Endothelial cell of umbilical vein (primary cell): ENCODE measurements around the gene NELFB. TPM values are rescaled to one million over a fixed set of nuclear protein-coding genes. Genes with fewer than 3 reads are reported as not detected.
A peak's percentile ranks its signal among the peaks of the same experiment; 100 is the strongest.

Source experiments
- BruUV-seq: library from RNA; stranded (reverse); fragments of 400-500 nt; replicated peaks from 2 replicates; lab custom pipeline; 2021; lab: Mats Ljungman, UMichigan
- CTCF ChIA-PET: fragments of 300-600, 350-600 bp; sonication (Branson Sonifier 250); formaldehyde crosslinking; loops from one replicate; lab custom pipeline; 2021; ENCODE audit warnings: antibody characterized with exemption, inconsistent platforms; lab: Charles Lee
- POLR2A ChIA-PET: fragments of 300-600, 350-600 bp; sonication (Branson Sonifier 250); formaldehyde crosslinking; loops from one replicate; lab custom pipeline; 2021; ENCODE audit warnings: antibody characterized with exemption, inconsistent platforms; lab: Charles Lee
- DNase-seq: peaks from one replicate; pipeline ENCODE4 v3.0.0-alpha.2; 2011; ENCODE audit warnings: low read depth, low spot score
- FAIRE-seq: peaks from 2 replicates; lab custom pipeline; 2011; peaks lifted over from hg19 to GRCh38; lab: Jason Lieb, UNC
- H2AFZ ChIP-seq: 2 replicates; pipeline ENCODE4 v1.6.0; 2012; ENCODE audit warnings: low read depth, low read length, control low read depth, inconsistent platforms
- H3K27ac ChIP-seq: 2 replicates; pipeline ENCODE4 v1.5.1; 2011; ENCODE audit warnings: low read depth, mild to moderate bottlenecking, control low read depth, low read length, moderate library complexity; ENCODE audit not compliant: insufficient read depth
- H3K27me3 ChIP-seq, 2 experiments: 2 replicates each; pipeline versions ENCODE4 v1.6.0 to v1.6.1; 2011; ENCODE audit warnings: low read length in 2 of 2, mixed read lengths in 1 of 2; ENCODE audit not compliant: control insufficient read depth in 2 of 2, insufficient read depth in 2 of 2
- H3K36me3 ChIP-seq, 2 experiments: 2 replicates in 1 of 2; 3 replicates in 1 of 2; pipeline ENCODE4 v1.5.1; 2011; ENCODE audit warnings: low read length in 2 of 2, mild to moderate bottlenecking in 1 of 2, moderate library complexity in 1 of 2; ENCODE audit not compliant: control insufficient read depth in 2 of 2, insufficient read depth in 2 of 2; ENCODE audit errors: extremely low read depth in 1 of 2
- H3K4me1 ChIP-seq: 3 replicates; pipeline ENCODE4 v1.5.1; 2011; ENCODE audit warnings: mild to moderate bottlenecking, low read length; ENCODE audit not compliant: control insufficient read depth, insufficient read depth; ENCODE audit errors: extremely low read depth
- H3K4me2 ChIP-seq: 2 replicates; pipeline ENCODE4 v1.6.1; 2011; ENCODE audit warnings: low read length, control low read depth, mixed read lengths; ENCODE audit not compliant: insufficient read depth
- H3K4me3 ChIP-seq, 3 experiments: fragments of 200-600 bp in 1 of 3; sonication (generic), shearing (Covaris generic) in 1 of 3; replicated peaks in 1 of 3; 2 replicates each; pipeline ENCODE4 v1.5.1; 2011 to 2016; ENCODE audit warnings: control low read depth in 3 of 3, low read length in 3 of 3, mild to moderate bottlenecking in 2 of 3, inconsistent platforms in 1 of 3, low read depth in 1 of 3, moderate library complexity in 1 of 3; ENCODE audit not compliant: insufficient read depth in 1 of 3
- H3K79me2 ChIP-seq: 2 replicates; pipeline ENCODE4 v1.6.0; 2012; ENCODE audit warnings: low read length, inconsistent platforms; ENCODE audit not compliant: control insufficient read depth, insufficient read depth
- H3K9ac ChIP-seq: replicated peaks from 2 replicates; pipeline ENCODE3; 2011; ENCODE audit warnings: low read length, control low read depth; ENCODE audit not compliant: insufficient read depth; ENCODE audit errors: extremely low read depth
- H3K9me1 ChIP-seq: replicated peaks from 3 replicates; pipeline ENCODE4 v1.6.0; 2011; ENCODE audit warnings: mild to moderate bottlenecking, low read length; ENCODE audit not compliant: control insufficient read depth, insufficient read depth; ENCODE audit errors: extremely low read depth
- H3K9me3 ChIP-seq: replicated peaks from 2 replicates; pipeline ENCODE4 v1.5.1; 2012; ENCODE audit warnings: low read length, inconsistent platforms; ENCODE audit not compliant: control insufficient read depth, insufficient read depth
- H4K20me1 ChIP-seq: replicated peaks from 2 replicates; pipeline ENCODE3; 2011; ENCODE audit warnings: mild to moderate bottlenecking, low read length; ENCODE audit not compliant: control insufficient read depth, insufficient read depth; ENCODE audit errors: extremely low read depth
- EZH2 ChIP-seq: IDR thresholded peaks from 2 replicates; pipeline ENCODE4 v1.6.1; 2012; ENCODE audit warnings: borderline replicate concordance, low read depth, mild to moderate bottlenecking, moderate library complexity, low read length, inconsistent platforms; ENCODE audit not compliant: severe bottlenecking
- FOS ChIP-seq: IDR thresholded peaks from 2 replicates; pipeline ENCODE4 v1.6.1; 2011; ENCODE audit warnings: mild to moderate bottlenecking, low read length, moderate library complexity, borderline replicate concordance; ENCODE audit not compliant: insufficient read depth
- JUN ChIP-seq: IDR thresholded peaks from 2 replicates; pipeline ENCODE4 v1.6.1; 2011; ENCODE audit warnings: borderline replicate concordance, low read depth; ENCODE audit not compliant: insufficient read length, insufficient read depth
- MYC ChIP-seq: IDR thresholded peaks from one replicate; pipeline ENCODE4 v1.6.1; 2011; ENCODE audit warnings: mild to moderate bottlenecking, low read depth, low read length
- POLR2A ChIP-seq: IDR thresholded peaks from 2 replicates; pipeline ENCODE4 v1.6.1; 2012; ENCODE audit warnings: low read depth, mild to moderate bottlenecking, control low read depth, low read length
- POLR2AphosphoS5 ChIP-seq: IDR thresholded peaks from 2 replicates; pipeline ENCODE4 v1.6.1; 2012; ENCODE audit warnings: low read depth, mild to moderate bottlenecking, control low read depth, low read length, moderate library complexity; ENCODE audit not compliant: insufficient read depth
- dilution Hi-C: fragments of 300-500 bp; cut with MboI; formaldehyde crosslinking; loops from one replicate; pipeline ENCODE4 v1.15.0; 2019; ENCODE audit warnings: low sequenced_read_pairs; ENCODE audit not compliant: extremely low pct_ligation_motif_present
- intact Hi-C: fragments of 100-400 bp; cut with micrococcal nuclease; formaldehyde crosslinking; loops from one replicate; pipeline ENCODE4 v1.10.0; 2022
- polyA plus RNA-seq, 4 experiments: library from polyadenylated mRNA; depleted of rRNA in 3 of 4; stranded (reverse) in 3 of 4; unstranded in 1 of 4; fragments of >200 nt; gene quantifications; 2 replicates each; pipeline versions ENCODE4 v1.2.1 to v1.2.3, GENCODE V29; 2011 to 2012; ENCODE audit warnings: missing spikeins in 1 of 4
- total RNA-seq: library from RNA; stranded (reverse); gene quantifications from 2 replicates; pipeline ENCODE4 v1.2.3, GENCODE V29; 2021
- TF ChIP-seq, protein P1 (sequence below), 2 donors: IDR thresholded peaks; 1 replicate in 1 of 2; 2 replicates in 1 of 2; pipeline ENCODE4 v1.5.1; 2011; ENCODE audit warnings: low read length in 2 of 2, mild to moderate bottlenecking in 2 of 2, moderate library complexity in 2 of 2, control low read depth in 1 of 2, inconsistent platforms in 1 of 2, low read depth in 1 of 2; ENCODE audit not compliant: insufficient read depth in 1 of 2; ENCODE audit errors: extremely low read depth in 1 of 2
- TF ChIP-seq, protein P2 (sequence below): IDR thresholded peaks from 2 replicates; pipeline ENCODE4 v1.6.1; 2011; ENCODE audit not compliant: insufficient read depth, insufficient read length

Gene NELFB
- total and polyA plus RNA-seq, 2 donors (not counting 3 experiments of a cell fraction or from before 2014, with no cell fraction given) = 62.3 to 76.1 TPM

DNA sequence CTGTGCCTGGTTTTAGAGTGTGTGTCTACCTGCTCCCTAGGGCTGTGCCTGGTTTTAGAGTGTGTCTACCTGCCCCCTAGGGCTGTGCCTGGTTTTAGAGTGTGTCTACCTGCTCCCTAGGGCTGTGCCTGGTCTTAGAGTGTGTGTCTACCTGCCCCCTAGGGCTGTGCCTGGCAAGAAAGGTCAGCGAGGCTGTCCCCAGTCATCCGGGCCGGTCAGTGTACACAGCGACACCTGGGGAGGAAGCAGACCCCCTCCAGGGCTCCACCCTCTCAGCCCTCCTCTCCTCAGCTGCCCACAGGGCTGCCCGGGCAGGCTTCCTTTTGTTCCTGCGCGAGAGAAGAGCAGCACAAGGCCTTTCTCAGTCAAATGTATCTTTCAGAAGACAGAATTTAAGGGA is 42.8 kb downstream of the NELFB start:
- ChIA-PET POLR2A (interaction anchor here (1.5 kb wide), 1 partner anchor 57 kb away, joined by 3 read pairs; the partner anchor contains the start of gene TUBB4B), CTCF (interaction anchor here (1.1 to 2.8 kb wide), 6 partner anchors 11 to 269 kb away, joined by 3 to 20 read pairs (median 4); partner anchors contain the start of genes EXD3 and NOXA1)
- no TSS peak for BruUV-seq
- peak; percentile 48 for FAIRE-seq
- no peaks in the 10 kb centered on the region for H3K36me3 ChIP-seq
- peak overlapping the region; percentile 62 for H3K9ac ChIP-seq
- H3K4me2 ChIP-seq = peak overlapping the region; percentile 38
- H3K79me2 ChIP-seq = peaks cover 26% of the 10 kb centered on the region
- H3K4me3 ChIP-seq = peak overlapping the region in 1 of 3 experiments; percentile 2
- peaks cover 49% of the 10 kb centered on the region for H3K4me1 ChIP-seq
- dilution Hi-C loops = no loop called here
- peak overlapping the region; percentile 93 for H3K27ac ChIP-seq
- H3K9me1 ChIP-seq = no peaks in the 10 kb centered on the region
- no peak for DNase-seq
- H2AFZ ChIP-seq = no peak overlapping the region
- H4K20me1 ChIP-seq = no peaks in the 10 kb centered on the region
- no peak for TF ChIP-seq POLR2AphosphoS5
- no peak for TF ChIP-seq EZH2
- TF ChIP-seq MYC = no peak
- TF ChIP-seq FOS = no peak
- TF ChIP-seq, protein P1, sequence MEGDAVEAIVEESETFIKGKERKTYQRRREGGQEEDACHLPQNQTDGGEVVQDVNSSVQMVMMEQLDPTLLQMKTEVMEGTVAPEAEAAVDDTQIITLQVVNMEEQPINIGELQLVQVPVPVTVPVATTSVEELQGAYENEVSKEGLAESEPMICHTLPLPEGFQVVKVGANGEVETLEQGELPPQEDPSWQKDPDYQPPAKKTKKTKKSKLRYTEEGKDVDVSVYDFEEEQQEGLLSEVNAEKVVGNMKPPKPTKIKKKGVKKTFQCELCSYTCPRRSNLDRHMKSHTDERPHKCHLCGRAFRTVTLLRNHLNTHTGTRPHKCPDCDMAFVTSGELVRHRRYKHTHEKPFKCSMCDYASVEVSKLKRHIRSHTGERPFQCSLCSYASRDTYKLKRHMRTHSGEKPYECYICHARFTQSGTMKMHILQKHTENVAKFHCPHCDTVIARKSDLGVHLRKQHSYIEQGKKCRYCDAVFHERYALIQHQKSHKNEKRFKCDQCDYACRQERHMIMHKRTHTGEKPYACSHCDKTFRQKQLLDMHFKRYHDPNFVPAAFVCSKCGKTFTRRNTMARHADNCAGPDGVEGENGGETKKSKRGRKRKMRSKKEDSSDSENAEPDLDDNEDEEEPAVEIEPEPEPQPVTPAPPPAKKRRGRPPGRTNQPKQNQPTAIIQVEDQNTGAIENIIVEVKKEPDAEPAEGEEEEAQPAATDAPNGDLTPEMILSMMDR (IDR thresholded peaks at IDR 0.05; ENCODE audit: extremely low read depth in 1 of 2, insufficient read depth in 1 of 2, low read depth in 1 of 2, low read length in 2 of 2) = no peak
- TF ChIP-seq JUN = no peak
- TF ChIP-seq POLR2A = no peak
- TF ChIP-seq, protein P2, sequence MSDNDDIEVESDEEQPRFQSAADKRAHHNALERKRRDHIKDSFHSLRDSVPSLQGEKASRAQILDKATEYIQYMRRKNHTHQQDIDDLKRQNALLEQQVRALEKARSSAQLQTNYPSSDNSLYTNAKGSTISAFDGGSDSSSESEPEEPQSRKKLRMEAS = no peak
- intact Hi-C loops = loop anchor here (2.0 kb wide), 1 partner anchor 57 kb away; no protein-coding TSS in a partner anchor
- no peaks in the 10 kb centered on the region for H3K27me3 ChIP-seq
- no peaks in the 10 kb centered on the region for H3K9me3 ChIP-seq
